ENCODE data around the gene RBM33. TPM values are rescaled to one million over a fixed set of nuclear protein-coding genes. Genes with fewer than 3 reads are reported as not detected.

Gene RBM33
- total RNA-seq, 2 donors from 2014 or later, result 86.8 to 87.1 TPM

- H3K4me1 ChIP-seq (ENCODE audit: control insufficient read depth, insufficient read depth, low read length), result no peaks in the 10 kb centered on the region
- H3K36me3 Mint-ChIP-seq (ENCODE audit: low read depth), result peaks cover 62% of the 10 kb centered on the region
- DNase-seq, result peak; percentile 1
- H3K27ac ChIP-seq (ENCODE audit: low read depth, low read length), result no peak overlapping the region
- no peaks in the 10 kb centered on the region for H3K4me1 Mint-ChIP-seq
- no peak for TF ChIP-seq CTCF (conservative IDR thresholded peaks at IDR 0.05)
- WGBS, 2 experiments (ENCODE audit: insufficient coverage in 1 of 2, insufficient read length in 1 of 2), result 91 to 92% methylated on average over 6 of the region's 6 CpGs
- H3K4me3 Mint-ChIP-seq, result no peak overlapping the region
- H3K9ac ChIP-seq (ENCODE audit: extremely low read depth, low read length, poor library complexity, severe bottlenecking), result no peak overlapping the region
- no peak overlapping the region for H3K4me3 ChIP-seq (ENCODE audit: low read length)
- no peaks in the 10 kb centered on the region for H3K9me3 Mint-ChIP-seq
- no peaks in the 10 kb centered on the region for H3K9me3 ChIP-seq (ENCODE audit: control insufficient read depth, low read length)
- no peaks in the 10 kb centered on the region for H3K27me3 ChIP-seq (ENCODE audit: control insufficient read depth, insufficient read depth, low read length, poor library complexity, severe bottlenecking)
- H3K27me3 Mint-ChIP-seq (ENCODE audit: insufficient read depth), result no peaks in the 10 kb centered on the region
- H3K36me3 ChIP-seq (ENCODE audit: control insufficient read depth, insufficient read depth, low read length), result peaks cover 86% of the 10 kb centered on the region
- H3K27ac Mint-ChIP-seq, result no peak overlapping the region
Measured at GRCh38 chr7:155769701-155770100, 125.2 kb downstream of the RBM33 start.

GRCh38 chr7:155770241-155770640 is 125.8 kb downstream of the RBM33 start:
- no peaks in the 10 kb centered on the region for H3K9me3 Mint-ChIP-seq
- H3K4me3 Mint-ChIP-seq, result no peak overlapping the region
- Histone ChIP-seq H3K9ac (ENCODE audit: extremely low read depth, low read length, poor library complexity, severe bottlenecking) (no peak overlapping the region), H3K4me3 (ENCODE audit: low read length) (no peak overlapping the region), H3K4me1 (ENCODE audit: control insufficient read depth, insufficient read depth, low read length) (no peaks in the 10 kb centered on the region), H3K27me3 (ENCODE audit: control insufficient read depth, insufficient read depth, low read length, poor library complexity, severe bottlenecking) (no peaks in the 10 kb centered on the region), H3K36me3 (ENCODE audit: control insufficient read depth, insufficient read depth, low read length) (peaks cover 86% of the 10 kb centered on the region), H3K27ac (ENCODE audit: low read depth, low read length) (no peak overlapping the region), H3K9me3 (ENCODE audit: control insufficient read depth, low read length) (no peaks in the 10 kb centered on the region)
- WGBS, 2 experiments (ENCODE audit: insufficient coverage in 1 of 2, insufficient read length in 1 of 2), result 86 to 100% methylated on average over 3 to 6 of the region's 6 CpGs
- H3K27ac Mint-ChIP-seq, result no peak overlapping the region
- peak; percentile 25 for DNase-seq
- no peak for TF ChIP-seq CTCF (conservative IDR thresholded peaks at IDR 0.05)
- no peaks in the 10 kb centered on the region for H3K27me3 Mint-ChIP-seq (ENCODE audit: insufficient read depth)
- no peaks in the 10 kb centered on the region for H3K4me1 Mint-ChIP-seq
- H3K36me3 Mint-ChIP-seq (ENCODE audit: low read depth), result peaks cover 63% of the 10 kb centered on the region

- WGBS, 2 experiments (ENCODE audit: insufficient coverage in 1 of 2, insufficient read length in 1 of 2), result 90 to 97% methylated on average over 2 to 3 of the region's 4 CpGs
- Histone ChIP-seq H3K27me3 (ENCODE audit: control insufficient read depth, insufficient read depth, low read length, poor library complexity, severe bottlenecking) (no peaks in the 10 kb centered on the region), H3K4me3 (ENCODE audit: low read length) (no peak overlapping the region), H3K27ac (ENCODE audit: low read depth, low read length) (no peak overlapping the region), H3K36me3 (ENCODE audit: control insufficient read depth, insufficient read depth, low read length) (peaks cover 93% of the 10 kb centered on the region), H3K9me3 (ENCODE audit: control insufficient read depth, low read length) (no peaks in the 10 kb centered on the region), H3K9ac (ENCODE audit: extremely low read depth, low read length, poor library complexity, severe bottlenecking) (no peak overlapping the region), H3K4me1 (ENCODE audit: control insufficient read depth, insufficient read depth, low read length) (no peaks in the 10 kb centered on the region)
- no peaks in the 10 kb centered on the region for H3K9me3 Mint-ChIP-seq
- H3K4me3 Mint-ChIP-seq, result no peak overlapping the region
- peaks cover 77% of the 10 kb centered on the region for H3K36me3 Mint-ChIP-seq (ENCODE audit: low read depth)
- no peaks in the 10 kb centered on the region for H3K27me3 Mint-ChIP-seq (ENCODE audit: insufficient read depth)
- DNase-seq, result peak; percentile 6
- peaks cover 7% of the 10 kb centered on the region for H3K4me1 Mint-ChIP-seq
- no peak overlapping the region for H3K27ac Mint-ChIP-seq
- TF ChIP-seq CTCF (conservative IDR thresholded peaks at IDR 0.05), result no peak
Measured at GRCh38 chr7:155773531-155773930, 129.1 kb downstream of the RBM33 start.
